C1 segment of cervical spinal cord (tissue), 14 donors: ENCODE data around the gene ITPR2.
"Not testable (repeated sequence)": the region's sequence is repeated elsewhere in the genome, so short reads cannot be mapped to it uniquely, and the experiment has no call there.

ENCODE experiments used
- DNase-seq, 14 donors: peaks; one replicate each; lab custom pipeline; 2025; lab: John Stamatoyannopoulos, UW

The ITPR2 gene

DNA sequence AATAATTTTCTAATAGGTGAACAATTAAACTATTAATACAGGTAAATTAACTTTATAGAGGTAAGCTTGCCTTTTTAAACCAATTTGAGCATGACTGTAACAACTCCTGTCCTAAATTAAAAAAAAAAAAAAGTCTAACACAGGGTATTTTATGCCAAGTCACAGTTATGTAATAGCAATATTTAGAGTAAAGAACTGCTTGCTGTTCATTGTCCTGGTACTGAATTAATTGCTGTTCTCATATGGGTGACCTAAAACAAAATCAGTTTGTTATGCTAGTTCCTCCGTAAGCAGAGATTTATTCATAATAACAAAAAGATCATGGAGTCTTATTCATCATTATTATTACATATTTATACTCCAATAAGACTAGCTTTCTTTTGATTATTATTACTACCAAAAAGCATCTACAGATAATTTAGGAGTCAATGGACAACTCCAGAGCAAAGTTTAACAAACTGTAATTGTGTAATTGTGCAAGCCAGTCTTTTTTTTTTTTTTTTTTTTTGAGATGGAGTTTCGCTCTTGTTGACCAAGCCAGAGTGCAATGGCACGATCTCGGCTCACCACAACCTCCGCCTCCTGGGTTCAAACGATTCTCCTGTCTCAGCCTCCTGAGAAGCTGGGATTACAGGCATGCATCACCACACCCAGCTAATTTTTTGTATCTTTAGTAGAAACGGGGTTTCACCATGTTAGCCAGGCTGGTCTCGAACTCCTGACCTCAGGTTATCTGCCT, 98.3 kb downstream of the ITPR2 start:
- no peak for DNase-seq

DNA sequence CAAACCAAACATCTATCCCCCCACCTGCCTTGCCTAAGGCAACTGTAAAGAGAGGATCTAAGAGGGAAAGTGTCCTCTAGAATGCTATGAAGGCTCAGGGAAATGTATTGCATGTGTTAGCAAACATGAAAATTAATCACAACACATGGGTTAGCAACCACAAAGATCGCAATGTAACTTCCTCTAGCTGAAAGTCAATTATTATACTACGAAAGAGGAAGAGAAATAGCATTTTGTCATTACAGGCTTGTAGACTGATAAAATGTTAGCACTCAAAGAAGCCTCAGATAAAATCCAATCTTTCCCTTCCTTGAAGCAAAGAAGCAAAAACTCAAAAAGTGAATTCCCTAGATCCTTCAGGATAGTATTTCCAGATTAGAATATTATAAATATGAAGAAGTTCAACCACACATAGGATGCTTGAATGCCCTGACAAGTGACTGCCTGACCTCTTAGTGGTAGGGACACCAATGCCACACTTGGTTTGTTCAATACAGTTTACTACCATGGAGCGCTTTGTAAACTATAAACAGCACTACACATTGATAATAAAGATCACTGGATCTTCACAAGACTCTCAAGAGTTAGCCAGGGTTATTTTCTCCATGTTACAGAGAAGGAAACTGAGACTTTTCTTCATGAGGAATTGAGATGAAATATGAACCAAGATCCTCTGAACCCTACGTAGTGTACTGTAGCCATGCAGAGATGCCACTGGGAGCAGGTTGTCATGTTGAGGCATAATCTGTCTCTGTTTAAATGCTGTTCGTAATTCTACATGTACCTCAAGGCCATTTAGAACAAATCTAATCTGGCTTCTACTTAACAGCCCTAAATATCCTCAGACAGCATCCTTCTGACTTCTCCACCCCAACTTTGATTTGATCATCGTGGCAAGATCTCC, 100.7 kb downstream of the ITPR2 start:
- no peak for DNase-seq

DNA sequence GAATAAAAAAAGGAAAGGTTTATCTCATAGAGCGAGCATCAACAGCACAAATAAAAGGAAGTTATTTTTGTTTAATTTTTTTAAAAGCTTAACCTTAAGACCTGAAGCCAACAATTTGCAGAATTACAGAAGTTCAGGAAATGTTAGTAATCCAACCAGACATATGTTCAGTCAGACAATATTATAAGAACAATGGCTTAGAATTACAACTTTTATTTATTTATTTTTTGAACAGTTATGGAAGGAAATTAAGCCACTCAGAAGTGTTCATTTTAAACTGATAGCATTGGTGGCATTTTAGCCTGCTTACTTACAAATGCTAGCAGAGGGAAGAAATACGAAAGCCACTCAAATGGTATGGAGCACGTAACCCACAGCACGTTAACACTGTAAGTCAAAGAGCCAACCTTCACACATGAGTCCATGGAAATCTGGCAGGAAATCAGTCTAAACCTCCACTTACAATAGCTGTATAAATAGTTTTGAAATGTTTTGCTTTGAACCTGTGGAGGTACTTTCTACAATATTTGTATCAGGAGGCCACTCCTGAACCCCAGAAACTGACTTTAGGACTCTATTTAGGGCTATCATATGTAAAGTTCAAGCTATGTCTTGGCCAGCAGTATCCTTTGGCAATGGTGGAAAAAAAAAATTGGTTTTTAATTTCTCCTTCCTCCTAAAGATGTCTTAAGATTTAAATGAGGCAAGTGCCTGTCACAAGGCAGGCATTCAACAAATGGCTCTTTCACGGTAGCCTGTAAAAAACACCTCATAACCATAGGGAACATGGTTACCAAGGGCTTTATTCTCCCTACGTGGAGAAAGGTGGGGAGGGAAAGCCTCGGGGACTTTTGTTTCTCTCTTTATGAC, 102.3 kb downstream of the ITPR2 start:
- no peak for DNase-seq

DNA sequence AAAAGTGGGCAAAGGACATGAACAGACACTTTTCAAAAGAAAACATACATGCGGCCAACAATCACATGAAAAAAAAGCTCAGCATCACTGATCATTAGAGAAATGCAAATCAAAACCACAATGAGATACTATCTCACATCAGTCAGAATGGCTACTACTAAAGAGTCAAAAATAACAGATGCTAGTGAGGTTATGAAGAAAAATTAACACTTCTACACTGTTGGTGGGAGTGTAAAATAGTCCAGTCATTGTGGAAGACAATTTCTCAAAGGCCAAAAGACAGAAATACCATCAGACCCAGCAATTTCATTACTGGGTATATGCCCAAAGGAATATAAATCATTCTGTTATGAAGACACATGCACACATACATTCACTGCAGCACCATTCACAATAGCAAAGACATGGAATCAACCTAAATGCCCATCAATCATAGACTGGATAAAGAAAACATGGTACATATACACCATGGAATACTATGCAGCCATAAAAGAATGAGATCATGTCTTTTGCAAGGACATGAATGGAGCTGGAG, 103.8 kb downstream of the ITPR2 start:
- not testable (repeated sequence) for DNase-seq

DNA sequence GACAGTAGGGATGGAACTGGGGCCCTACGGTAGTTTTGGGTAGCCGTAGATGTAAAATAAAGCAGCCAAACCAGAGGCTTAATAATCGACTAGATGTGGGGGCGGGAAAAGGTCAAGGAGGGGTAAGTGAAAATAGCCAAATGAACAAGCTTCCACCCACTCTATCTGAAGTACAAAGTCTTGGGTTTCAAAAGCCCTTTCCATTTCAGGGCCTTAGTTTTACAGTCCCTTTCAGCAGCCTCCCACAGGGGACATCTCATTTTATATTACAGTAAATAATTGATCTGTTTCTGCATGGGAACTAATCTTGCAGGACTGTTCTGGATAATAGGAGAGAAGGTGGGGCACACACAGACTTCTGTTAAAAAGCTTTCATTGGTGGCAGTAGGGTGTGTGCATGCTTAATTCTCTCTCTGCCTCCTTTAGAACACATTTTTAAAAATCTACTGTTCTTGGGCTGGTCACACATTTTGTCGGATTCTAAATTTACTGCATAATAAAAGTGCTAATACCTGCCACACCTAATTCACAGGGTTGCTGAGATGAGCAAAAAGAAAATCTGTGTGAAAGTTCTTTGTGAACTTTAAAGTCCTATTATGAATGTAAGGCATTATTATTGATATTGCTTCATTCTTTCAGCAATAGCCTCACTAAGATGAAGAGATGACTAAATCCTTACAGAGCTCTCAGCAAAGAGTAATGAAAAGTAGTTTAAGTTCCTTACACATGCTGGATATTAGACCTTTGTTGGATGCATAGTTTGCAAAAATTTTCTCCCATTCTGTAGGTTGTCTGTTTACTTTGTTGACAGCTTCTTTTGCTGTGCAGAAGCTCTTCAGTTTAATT, 104.6 kb downstream of the ITPR2 start:
- no peak for DNase-seq

DNA sequence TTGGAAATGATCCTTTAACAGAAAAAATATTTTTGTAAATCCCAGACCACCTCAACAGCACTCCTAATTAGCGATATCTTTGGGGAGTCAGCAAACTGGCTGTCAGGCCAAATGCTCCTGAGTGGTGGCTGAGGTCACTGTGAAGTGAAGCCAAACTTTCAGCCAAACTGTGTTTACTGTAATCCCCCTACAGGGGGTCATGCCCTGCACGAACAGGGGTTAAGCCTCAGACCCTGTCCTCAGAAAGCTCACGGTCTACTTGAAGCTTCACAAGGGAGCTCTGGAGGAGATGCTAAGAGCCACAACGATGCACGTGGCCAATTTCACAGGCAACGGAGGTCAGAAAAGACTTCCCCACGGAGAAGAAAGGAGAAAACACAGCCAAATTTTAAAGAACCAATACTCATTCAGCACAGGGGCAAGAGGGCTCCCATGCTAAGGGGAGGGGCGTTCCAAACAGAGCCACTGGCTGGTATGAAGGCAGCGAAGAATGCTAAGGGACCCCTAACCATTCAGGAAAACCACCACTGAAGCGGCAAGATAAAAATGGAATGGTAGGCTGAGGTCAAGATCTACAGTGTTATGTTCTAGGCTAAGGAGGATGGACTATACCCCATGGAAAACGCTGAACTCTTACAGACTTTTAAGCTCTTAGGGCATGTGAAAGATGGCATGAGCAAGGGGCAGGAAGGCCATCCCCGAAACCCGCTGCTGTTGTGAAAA, 105.4 kb downstream of the ITPR2 start:
- no peak for DNase-seq

DNA sequence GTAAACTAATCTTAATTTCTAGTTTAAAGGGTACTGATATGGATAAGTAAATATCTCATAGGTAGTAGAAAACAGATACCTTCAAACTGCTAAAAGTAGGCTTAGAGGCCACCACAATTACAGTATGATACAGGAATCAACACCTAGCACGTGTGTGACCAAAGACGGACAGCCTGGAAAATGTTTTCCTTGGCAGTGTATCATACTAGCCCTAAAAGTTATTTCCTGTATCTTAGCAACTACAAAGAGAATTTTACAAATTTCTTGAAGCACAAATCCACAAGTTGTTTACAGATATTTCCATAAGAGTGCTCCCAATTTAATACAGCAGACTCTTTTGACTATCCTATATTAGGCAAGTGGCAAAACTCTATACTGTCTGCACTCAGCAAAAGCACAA, 106.0 kb downstream of the ITPR2 start:
- DNase-seq = no peak

DNA sequence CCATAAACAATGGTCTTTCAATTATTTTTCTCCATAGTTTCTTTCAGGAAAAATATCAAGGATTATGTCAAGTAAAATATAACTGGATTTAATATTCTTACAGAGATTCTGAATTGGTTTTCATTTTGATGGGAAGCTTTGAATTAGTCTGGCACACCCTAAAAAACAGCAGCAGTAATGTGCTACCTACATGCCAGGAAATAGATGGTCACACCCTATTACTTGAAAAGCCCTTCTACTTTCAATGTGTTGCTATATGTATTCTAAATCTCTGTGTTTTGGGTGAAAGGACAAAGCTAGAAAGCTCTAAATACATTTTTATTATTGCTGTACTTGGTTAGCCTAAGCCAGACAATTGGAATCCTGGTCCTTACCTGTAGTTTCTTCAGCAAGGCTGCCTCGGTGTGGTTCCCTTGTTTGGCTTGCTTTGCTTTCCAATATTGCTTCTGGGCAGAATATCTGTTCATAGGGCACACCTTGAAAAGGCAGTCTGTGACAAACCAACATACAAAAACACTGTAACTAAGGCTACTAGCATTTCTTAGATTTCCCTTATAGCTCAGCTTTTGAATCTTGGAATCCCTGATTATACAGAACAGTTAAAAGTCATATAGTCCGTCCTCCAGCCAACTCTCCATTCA, 107.6 kb downstream of the ITPR2 start:
- no peak for DNase-seq

DNA sequence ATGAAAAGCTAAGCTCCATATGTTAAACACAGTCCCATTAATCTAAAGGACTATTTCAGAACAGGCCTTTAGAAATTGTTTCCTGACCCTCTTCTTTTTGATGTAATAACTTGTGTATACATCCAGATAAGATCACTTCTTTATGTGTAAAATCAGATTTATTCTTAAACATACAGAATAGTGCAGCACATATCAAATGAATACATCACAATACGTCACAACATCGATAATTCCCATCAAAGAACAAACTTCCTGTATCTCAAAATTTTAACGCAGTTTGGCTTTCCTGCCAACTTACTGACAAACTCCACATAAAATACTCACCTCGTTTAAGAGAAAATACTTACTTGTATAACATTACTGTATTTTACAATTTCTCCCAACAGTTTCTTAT, 108.7 kb downstream of the ITPR2 start:
- DNase-seq = no peak

DNA sequence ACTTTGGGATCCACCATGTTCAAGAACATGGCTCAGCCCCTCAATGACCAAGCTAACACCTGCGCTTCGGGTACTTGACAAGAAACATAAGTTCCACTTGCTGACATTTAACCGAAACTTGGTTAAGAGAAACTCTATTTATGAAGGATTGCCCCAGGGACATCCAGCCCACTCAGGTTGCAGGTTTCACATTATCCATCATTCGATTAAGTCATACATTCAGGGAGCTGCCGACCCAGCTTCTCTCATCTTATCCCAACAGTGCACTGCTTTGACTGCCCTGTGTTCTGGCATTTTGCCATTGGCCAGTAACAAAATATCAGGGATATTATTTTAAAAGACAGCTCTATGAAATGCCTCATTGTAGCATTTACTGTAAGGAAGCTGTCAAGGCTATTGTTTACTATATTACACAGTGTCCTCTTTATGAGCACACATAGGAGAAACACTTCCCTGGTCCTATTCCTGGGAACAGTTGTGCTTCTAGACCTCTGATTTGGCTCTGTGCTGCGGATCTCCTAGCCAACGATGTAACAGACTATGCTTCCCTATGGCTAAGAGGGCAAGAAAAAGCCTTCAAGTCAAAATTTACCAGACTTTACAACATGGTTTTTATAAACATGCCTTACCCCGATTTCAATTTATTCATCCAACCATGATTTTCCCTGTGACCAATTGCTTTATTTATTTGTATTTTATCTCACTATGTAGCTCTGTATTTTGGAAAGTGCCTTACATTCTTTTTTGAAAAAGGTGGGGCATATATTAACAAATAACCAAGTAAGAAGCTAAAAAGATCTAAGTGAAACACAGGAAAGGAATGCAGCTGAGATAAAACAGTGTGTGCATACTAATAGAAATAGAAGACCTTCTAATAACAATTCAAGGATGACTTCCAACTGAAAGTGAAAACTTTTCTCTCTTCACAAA, 109.3 kb downstream of the ITPR2 start:
- DNase-seq = no peak

DNA sequence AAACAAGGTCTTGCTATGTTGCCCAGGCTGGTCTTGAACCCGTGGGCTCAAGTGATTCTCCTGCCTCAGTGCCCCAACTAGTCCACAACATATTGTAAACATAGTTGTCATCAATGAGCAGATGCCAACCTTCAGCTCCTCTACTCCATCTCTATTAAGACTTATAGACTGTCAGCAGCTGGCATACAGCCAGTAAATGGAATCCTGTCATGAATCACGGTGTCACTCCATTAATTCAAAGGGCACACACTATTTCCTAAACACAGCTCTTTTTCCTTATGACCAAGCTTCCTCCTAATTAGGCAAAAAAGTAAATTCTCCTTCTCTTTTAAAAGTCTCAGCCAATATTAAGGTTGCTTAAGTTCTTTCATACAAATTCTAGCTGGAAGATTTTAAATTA, 111.2 kb downstream of the ITPR2 start:
- DNase-seq = no peak

DNA sequence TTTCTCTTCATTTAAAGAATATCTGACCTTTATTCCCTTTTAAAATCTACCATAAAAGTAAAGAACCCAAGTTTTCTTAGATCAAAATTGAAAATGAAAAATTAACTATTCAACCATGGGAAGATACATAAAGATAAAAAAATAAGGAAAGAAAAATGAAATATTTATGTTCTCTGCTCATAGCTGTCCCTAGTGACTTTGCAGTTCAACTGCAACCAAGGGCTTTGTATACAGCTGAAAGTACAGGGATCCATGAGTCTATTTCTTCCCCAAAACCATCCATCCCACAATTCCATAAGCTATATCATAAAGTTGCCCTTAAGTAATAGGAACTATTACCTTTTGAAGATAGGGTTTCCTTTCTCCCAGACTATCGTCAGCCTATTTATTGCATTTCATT, 113.1 kb downstream of the ITPR2 start:
- no peak for DNase-seq

DNA sequence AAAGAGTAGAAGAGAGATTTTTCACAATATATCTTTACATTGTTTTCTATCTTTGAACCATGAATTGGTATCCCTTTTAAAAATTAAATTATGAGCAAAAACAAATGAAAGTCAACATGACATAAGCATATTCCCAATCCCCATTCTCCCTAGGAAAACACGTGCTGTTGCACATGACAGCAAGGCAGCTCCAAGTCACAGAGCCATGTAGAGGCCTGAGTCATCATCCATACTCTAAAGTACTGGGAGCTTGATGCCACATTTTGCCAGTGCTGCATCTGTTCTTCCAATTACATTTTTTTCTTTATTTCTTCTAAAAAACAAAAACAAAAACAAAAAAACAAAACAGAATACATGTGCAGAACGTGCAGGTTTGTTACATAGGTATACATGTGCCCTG, 115.2 kb downstream of the ITPR2 start:
- DNase-seq = no peak

DNA sequence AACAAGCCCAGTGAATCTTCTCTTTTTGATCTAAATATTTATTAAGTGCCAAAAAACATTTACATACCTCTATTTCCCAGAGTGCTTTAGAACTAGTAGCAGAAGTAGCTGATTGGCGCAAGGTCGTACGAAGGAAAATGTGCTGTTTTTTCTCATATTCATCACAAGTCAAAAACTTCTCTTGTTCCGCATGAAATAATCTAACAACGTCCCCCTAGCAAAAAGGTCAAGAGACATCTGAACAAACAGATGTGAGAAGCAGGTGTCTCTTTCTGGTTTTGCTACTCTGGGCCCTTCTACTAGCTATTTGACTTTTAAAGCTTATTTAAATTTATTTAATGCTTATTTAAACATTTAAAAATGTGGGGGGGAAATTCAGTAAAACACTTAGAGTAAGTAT, 117.8 kb downstream of the ITPR2 start:
- DNase-seq = no peak

DNA sequence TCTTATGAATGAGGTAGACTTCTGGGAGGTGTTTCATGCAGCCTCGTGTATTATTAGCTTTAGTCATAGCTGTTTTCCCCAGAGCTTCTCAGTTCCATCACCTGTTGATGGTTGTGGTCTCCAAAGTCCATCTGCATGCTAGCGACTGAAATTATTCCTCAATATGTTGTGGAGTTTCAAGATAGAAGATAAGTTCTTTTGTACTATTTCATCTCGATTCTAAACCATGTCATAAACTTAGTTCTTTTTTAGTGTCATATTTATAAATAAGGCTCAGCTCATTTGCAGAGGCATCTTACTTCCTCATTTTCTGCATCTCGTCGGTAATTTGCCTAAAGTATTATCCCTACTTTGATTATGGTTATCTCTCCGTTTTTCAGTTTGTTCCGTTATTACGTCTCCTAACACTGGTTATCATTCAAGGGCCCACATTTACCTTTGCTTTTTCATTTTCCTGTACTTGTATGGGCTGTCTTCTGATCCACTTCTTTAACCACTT, 119.1 kb downstream of the ITPR2 start:
- DNase-seq = no peak

DNA sequence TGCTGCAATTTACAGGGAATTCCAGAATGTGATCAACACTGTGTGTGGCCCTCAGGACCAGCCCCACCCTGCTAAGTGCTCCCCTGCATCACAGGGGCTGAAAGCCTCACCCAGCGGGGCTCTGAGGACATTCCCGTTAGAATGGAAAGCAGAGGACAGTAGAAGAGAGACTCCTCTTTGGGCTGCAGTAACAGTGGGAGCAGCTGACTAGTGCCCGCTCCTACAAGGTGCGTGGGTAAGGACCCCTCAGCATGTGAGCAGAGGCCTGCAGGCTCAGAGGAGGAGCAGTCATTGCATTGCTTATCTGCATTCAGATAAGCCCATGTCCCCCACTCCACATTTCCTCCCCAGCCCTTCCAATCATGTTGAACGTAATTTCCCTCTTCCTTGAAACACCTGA, 120.1 kb downstream of the ITPR2 start:
- DNase-seq = no peak

DNA sequence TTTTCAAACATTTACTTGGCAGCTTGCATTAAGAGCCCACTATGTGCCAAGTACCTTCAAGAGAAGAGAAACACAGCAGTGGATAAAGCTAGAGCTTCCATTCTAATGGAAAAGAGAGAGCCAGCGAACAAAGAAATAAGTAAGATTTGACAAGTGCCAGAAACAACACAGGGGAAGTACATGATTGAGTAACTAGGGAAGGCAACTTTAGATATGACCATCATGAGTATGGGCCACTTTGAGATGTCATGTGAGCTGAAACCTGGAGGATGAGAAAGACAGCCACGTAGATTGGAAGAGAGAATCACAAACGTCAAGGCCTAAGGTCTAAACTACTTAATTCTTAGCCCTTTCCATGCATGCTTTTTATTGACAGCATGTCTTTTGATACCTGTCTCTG, 121.4 kb downstream of the ITPR2 start:
- no peak for DNase-seq

DNA sequence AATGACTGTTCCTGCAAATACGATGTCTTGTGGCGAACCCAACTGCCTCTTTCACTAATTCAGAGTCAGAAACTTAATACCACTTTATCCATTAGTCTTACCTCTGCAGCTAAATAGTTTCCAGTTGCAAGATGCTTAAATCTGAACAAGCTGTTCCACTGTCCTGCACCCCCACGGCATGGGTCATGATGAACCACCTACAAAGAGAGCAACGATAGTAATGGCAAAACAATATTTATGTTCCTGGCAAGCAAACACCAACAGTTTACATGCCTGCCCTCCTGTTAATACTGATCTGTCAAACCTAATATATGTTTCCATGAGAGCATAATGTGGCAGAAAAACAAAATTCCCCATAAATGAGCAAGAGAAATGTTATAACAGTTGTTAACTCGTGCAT, 121.9 kb downstream of the ITPR2 start:
- no peak for DNase-seq
